OCI-LY3 (cell line): ENCODE results near the gene PLA2G2D.

Source experiments
- H2AFZ ChIP-seq: fragments of 200-600, 300-600 bp; shearing (Covaris generic); 2 replicates; pipeline ENCODE4 v1.6.0; 2014; ENCODE audit warnings: antibody characterized with exemption, low read depth, low read length
- H3K27ac ChIP-seq: fragments of 200-600, 300-600 bp; sonication (generic); 2 replicates; pipeline ENCODE4 v1.5.1; 2014; ENCODE audit warnings: mild to moderate bottlenecking, low read length, moderate library complexity, mixed read lengths
- H3K27me3 ChIP-seq: fragments of 200-600, 300-600 bp; sonication (generic); 2 replicates; pipeline ENCODE4 v1.6.1; 2014; ENCODE audit warnings: low read depth, low read length, mixed read lengths
- H3K36me3 ChIP-seq: fragments of 200-600, 300-600 bp; sonication (generic); replicated peaks from 2 replicates; pipeline ENCODE3; 2014; ENCODE audit warnings: low read depth, low read length, mixed read lengths
- H3K4me1 ChIP-seq: fragments of 300-600, 200-600 bp; sonication (generic); 2 replicates; pipeline ENCODE4 v1.6.1; 2014; ENCODE audit warnings: low read length, mixed read lengths
- H3K4me2 ChIP-seq: fragments of 200-600, 300-600 bp; sonication (generic); 2 replicates; pipeline ENCODE4 v1.6.1; 2014; ENCODE audit warnings: low read length, mixed read lengths
- H3K4me3 ChIP-seq: fragments of 300-600, 200-600 bp; sonication (generic); 2 replicates; pipeline ENCODE4 v1.5.1; 2014; ENCODE audit warnings: antibody characterized with exemption, mild to moderate bottlenecking, low read length, moderate library complexity
- H3K79me2 ChIP-seq: fragments of 300-600, 200-600 bp; shearing (Covaris generic); 2 replicates; pipeline ENCODE4 v1.6.1; 2014; ENCODE audit warnings: mild to moderate bottlenecking, low read length, mixed read lengths
- H3K9ac ChIP-seq: fragments of 300-600, 200-600 bp; shearing (Covaris generic); 2 replicates; pipeline ENCODE4 v1.6.0; 2014; ENCODE audit warnings: mild to moderate bottlenecking, low read length, moderate library complexity
- H3K9me3 ChIP-seq: fragments of 200-600, 300-600 bp; shearing (Covaris generic); 2 replicates; pipeline ENCODE4 v1.6.1; 2014; ENCODE audit warnings: low read length, mixed read lengths; ENCODE audit not compliant: insufficient read depth
- H4K20me1 ChIP-seq: fragments of 200-600, 300-600 bp; sonication (generic); 2 replicates; pipeline ENCODE4 v1.6.1; 2016; ENCODE audit warnings: low read length, mixed read lengths; ENCODE audit not compliant: insufficient read depth
- CTCF ChIP-seq: fragments of 200-600, 300-600 bp; sonication (generic); IDR thresholded peaks from 2 replicates; pipeline ENCODE4 v1.5.1; 2014; ENCODE audit warnings: antibody characterized with exemption, low read length, low read depth
- EZH2phosphoT487 ChIP-seq: fragments of 200-600 bp; shearing (Covaris generic); IDR thresholded peaks from 2 replicates; pipeline ENCODE4 v1.6.1; 2018; ENCODE audit warnings: antibody characterized with exemption, mixed run types, low read depth

PLA2G2D gene

DNA sequence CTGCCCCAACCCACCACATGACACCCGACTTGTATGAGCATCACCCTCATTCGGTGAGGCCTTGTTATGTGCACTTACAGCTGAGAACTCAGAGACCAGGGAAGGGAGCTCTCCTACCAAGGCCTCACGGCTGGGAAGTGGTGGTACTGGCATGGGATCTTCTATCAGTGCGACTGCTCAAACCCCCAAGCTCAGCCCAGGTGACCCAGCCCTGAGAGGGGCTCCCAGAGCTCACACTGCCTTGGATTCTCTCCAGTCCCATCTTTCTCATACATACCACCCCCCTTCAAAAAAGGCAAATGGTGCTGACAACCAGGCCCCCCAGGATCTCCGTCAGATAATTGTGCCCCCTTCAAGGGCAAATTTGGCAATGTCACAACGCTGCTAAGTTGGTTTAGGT lies 19.0 kb upstream of the PLA2G2D start:
- Histone ChIP-seq H3K27ac (no peak overlapping the region), H4K20me1 (no peaks in the 10 kb centered on the region), H3K4me1 (no peaks in the 10 kb centered on the region), H3K9ac (no peak overlapping the region), H3K36me3 (no peaks in the 10 kb centered on the region), H3K9me3 (no peaks in the 10 kb centered on the region), H3K4me2 (no peak overlapping the region), H2AFZ (no peak overlapping the region), H3K79me2 (no peaks in the 10 kb centered on the region), H3K27me3 (no peaks in the 10 kb centered on the region), H3K4me3 (no peak overlapping the region)
- TF ChIP-seq EZH2phosphoT487 (no peak), CTCF (no peak)

GRCh38 chr1:20137604-20138003 lies 18.3 kb upstream of the PLA2G2D start:
- TF ChIP-seq EZH2phosphoT487 (no peak), CTCF (no peak)
- H3K9ac ChIP-seq = no peak overlapping the region
- no peaks in the 10 kb centered on the region for H3K27me3 ChIP-seq
- no peak overlapping the region for H3K4me2 ChIP-seq
- no peak overlapping the region for H3K27ac ChIP-seq
- no peaks in the 10 kb centered on the region for H3K9me3 ChIP-seq
- no peaks in the 10 kb centered on the region for H3K79me2 ChIP-seq
- H2AFZ ChIP-seq = no peak overlapping the region
- H3K4me1 ChIP-seq = no peaks in the 10 kb centered on the region
- no peaks in the 10 kb centered on the region for H3K36me3 ChIP-seq
- H3K4me3 ChIP-seq = no peak overlapping the region
- H4K20me1 ChIP-seq = no peaks in the 10 kb centered on the region

DNA sequence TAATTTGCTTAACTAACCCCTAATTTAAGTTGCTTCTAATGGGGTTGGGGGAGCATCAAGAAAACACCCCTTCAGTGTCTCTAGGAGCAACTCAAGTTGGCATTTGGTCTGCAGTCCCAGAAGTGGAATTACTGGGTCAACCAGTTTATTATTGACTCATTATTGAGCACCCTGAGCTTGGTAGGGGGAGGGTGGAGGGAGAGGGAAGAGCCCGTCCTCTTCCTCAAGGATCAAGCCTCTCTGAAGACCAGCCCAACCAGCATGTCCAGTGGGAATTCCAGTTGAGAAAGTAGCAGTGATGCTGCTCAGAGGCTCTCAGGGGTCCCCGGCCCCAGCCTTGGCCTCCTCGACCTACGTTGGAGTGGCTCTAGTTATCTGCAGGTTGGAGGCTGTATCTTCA lies 17.7 kb upstream of the PLA2G2D start:
- no peak for TF ChIP-seq EZH2phosphoT487
- TF ChIP-seq CTCF = no peak
- Histone ChIP-seq H3K9me3 (no peaks in the 10 kb centered on the region), H2AFZ (no peak overlapping the region), H3K79me2 (no peaks in the 10 kb centered on the region), H4K20me1 (no peaks in the 10 kb centered on the region), H3K27ac (no peak overlapping the region), H3K4me2 (no peak overlapping the region), H3K9ac (no peak overlapping the region), H3K4me1 (no peaks in the 10 kb centered on the region), H3K36me3 (no peaks in the 10 kb centered on the region), H3K4me3 (no peak overlapping the region), H3K27me3 (no peaks in the 10 kb centered on the region)

DNA sequence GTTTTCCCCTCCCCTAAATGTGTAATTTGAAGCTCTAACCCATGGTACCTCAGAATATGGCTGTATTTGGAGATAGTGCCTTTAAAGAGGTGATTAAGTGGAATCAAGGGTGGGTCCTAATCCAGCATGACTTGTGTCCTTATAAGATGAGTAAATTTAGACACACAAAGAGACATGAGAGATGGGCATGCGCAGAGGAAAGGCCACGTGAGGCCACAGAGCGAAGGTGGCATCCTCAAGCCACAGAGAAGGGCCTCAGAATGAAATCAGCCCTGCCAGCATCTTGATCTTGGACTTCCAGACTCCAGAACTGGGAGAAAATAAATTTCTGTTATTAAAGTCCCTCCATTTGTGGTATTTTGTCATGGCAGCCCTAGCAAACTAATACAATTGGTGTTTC lies 16.9 kb upstream of the PLA2G2D start:
- H3K4me2 ChIP-seq = no peak overlapping the region
- H3K36me3 ChIP-seq = no peaks in the 10 kb centered on the region
- TF ChIP-seq CTCF (no peak), EZH2phosphoT487 (no peak)
- no peaks in the 10 kb centered on the region for H3K27me3 ChIP-seq
- H3K4me1 ChIP-seq = no peaks in the 10 kb centered on the region
- no peak overlapping the region for H3K9ac ChIP-seq
- H4K20me1 ChIP-seq = no peaks in the 10 kb centered on the region
- no peak overlapping the region for H2AFZ ChIP-seq
- no peak overlapping the region for H3K27ac ChIP-seq
- H3K4me3 ChIP-seq = no peak overlapping the region
- no peaks in the 10 kb centered on the region for H3K79me2 ChIP-seq
- H3K9me3 ChIP-seq = no peaks in the 10 kb centered on the region
